ENCODE measurements around the gene MRE11.

DNA sequence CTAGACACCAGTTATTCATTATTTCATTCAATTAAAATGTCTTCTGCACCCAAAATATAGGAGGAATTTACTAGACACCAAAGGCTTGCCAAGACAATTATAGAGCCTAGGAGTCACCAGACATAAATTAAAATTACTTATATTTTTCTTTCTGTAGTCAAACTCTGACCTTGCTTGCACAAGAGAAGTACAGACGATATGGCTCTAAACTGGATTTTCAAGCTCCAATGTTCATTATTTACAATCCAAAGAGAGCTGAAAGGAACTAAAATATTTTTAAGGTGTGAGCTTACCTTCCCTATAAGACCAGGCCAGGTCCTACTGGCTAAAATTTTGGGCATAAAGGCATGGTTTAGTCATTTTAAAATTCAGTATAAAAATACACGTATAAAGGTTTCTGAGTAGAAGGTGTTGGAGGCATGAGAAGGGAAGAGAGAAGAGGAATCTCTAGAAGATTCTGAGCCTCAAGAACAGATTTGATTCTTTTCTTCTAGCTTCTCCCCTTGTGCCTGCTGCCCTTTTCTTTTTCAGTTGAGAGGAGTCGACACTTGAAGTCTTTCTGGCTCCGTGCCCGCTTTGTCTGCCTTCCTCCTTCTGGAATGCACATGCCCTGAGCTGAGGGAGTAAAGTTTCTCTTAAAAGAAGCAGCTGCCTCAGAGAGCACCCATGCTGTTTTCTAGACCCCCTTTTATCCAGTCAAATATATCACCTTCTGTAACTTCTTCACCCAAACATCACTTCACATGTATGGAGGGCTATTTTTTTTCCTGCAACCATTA lies 32.1 kb upstream of the MRE11 start:
- TF ChIP-seq POLR2A (IDR thresholded peaks at IDR 0.05; ENCODE audit: low read depth, low read length) (no peak), TAF1 (IDR thresholded peaks at IDR 0.05; ENCODE audit: low read depth, low read length) (no peak), POLR2AphosphoS5 (IDR thresholded peaks at IDR 0.05; ENCODE audit: low read depth, low read length) (no peak), SPI1 (IDR thresholded peaks at IDR 0.05; ENCODE audit: low read depth, low read length) (no peak), POU2F2 (IDR thresholded peaks at IDR 0.05; ENCODE audit: low read depth, low read length) (no peak)

All from GM12891 (cell line).